SK-N-SH (cell line): Measurements from ENCODE around the gene MBNL2. TPM values are rescaled to one million over a fixed set of nuclear protein-coding genes. Genes with fewer than 3 reads are reported as not detected.

Experiments used
- CTCF ChIA-PET: fragments of 300-600, 350-600 bp; formaldehyde crosslinking; extraction: SDS; loops from one replicate; lab custom pipeline; 2021; lab: Yijun Ruan, JAX
- POLR2A ChIA-PET: fragments of 350-600 bp; sonication (Branson Sonifier 250); formaldehyde crosslinking; extraction: SDS; loops from one replicate; lab custom pipeline; 2020; ENCODE audit warnings: antibody characterized with exemption, inconsistent platforms; lab: Yijun Ruan, JAX
- DNase-seq: peaks from one replicate; pipeline ENCODE4 v3.0.0; 2012
- H2AFZ ChIP-seq: fragments of 200-600 bp; sonication (generic); 2 replicates; pipeline ENCODE4 v1.8.1; 2016; ENCODE audit warnings: antibody characterized with exemption, mild to moderate bottlenecking, low read depth
- H3F3A ChIP-seq: fragments of 200-600 bp; sonication (generic); replicated peaks from 2 replicates; pipeline ENCODE3; 2016; ENCODE audit warnings: antibody characterized with exemption, mild to moderate bottlenecking; ENCODE audit not compliant: insufficient read depth
- H3K27ac ChIP-seq, 2 experiments: fragments of 200-500 bp in 1 of 2; fragments of 200-600 bp in 1 of 2; sonication (Bioruptor generic) in 1 of 2; sonication (generic), shearing (Covaris generic) in 1 of 2; 2 replicates each; pipeline versions ENCODE4 v1.5.1 to v1.6.1; 2014 to 2016; ENCODE audit warnings: low read depth in 2 of 2, inconsistent platforms in 1 of 2, low read length in 1 of 2, mild to moderate bottlenecking in 1 of 2, mixed read lengths in 1 of 2
- H3K27me3 ChIP-seq: fragments of 200-600 bp; sonication (generic), shearing (Covaris generic); 2 replicates; pipeline ENCODE4 v1.6.1; 2016; ENCODE audit warnings: mixed run types; ENCODE audit not compliant: insufficient read depth
- H3K36me3 ChIP-seq, 2 experiments: fragments of 200-500 bp in 1 of 2; fragments of 200-600 bp in 1 of 2; sonication (Bioruptor generic) in 1 of 2; sonication (generic) in 1 of 2; replicated peaks in 1 of 2; 2 replicates each; pipeline versions ENCODE3 to v1.5.1; 2014 to 2016; ENCODE audit warnings: low read length in 1 of 2, mild to moderate bottlenecking in 1 of 2; ENCODE audit not compliant: insufficient read depth in 2 of 2, control insufficient read depth in 1 of 2
- H3K4me1 ChIP-seq, 2 experiments: fragments of 200-500 bp in 1 of 2; fragments of 200-600 bp in 1 of 2; sonication (Bioruptor generic) in 1 of 2; sonication (generic), shearing (Covaris generic) in 1 of 2; 2 replicates each; pipeline versions ENCODE4 v1.5.1 to v1.6.1; 2014 to 2016; ENCODE audit warnings: low read depth in 1 of 2, low read length in 1 of 2, mixed run types in 1 of 2; ENCODE audit not compliant: insufficient read depth in 2 of 2, control insufficient read depth in 1 of 2
- H3K4me2 ChIP-seq: fragments of 200-600 bp; sonication (generic), shearing (Covaris generic); 2 replicates; pipeline ENCODE4 v1.6.1; 2017; ENCODE audit warnings: mixed run types
- H3K4me3 ChIP-seq, 2 experiments: fragments of 200-500 bp in 1 of 2; fragments of 200-600 bp in 1 of 2; sonication (Bioruptor generic) in 1 of 2; sonication (generic), shearing (Covaris generic) in 1 of 2; 2 replicates each; pipeline versions ENCODE4 v1.5.1 to v1.8.1; 2014 to 2016; ENCODE audit warnings: low read depth in 2 of 2, inconsistent platforms in 1 of 2, low read length in 1 of 2, mild to moderate bottlenecking in 1 of 2, mixed read lengths in 1 of 2, moderate library complexity in 1 of 2
- H3K79me2 ChIP-seq: fragments of 200-600 bp; sonication (generic); 2 replicates; pipeline ENCODE4 v1.8.1; 2017; ENCODE audit warnings: mild to moderate bottlenecking; ENCODE audit not compliant: insufficient read depth
- H3K9ac ChIP-seq: fragments of 200-600 bp; sonication (generic); 2 replicates; pipeline ENCODE4 v1.6.1; 2017; ENCODE audit warnings: mixed run types
- H3K9me2 ChIP-seq: fragments of 200-600 bp; sonication (generic); 2 replicates; pipeline ENCODE4 v1.6.1; 2017; ENCODE audit warnings: mixed run types
- H3K9me3 ChIP-seq: fragments of 200-600 bp; sonication (generic); 2 replicates; pipeline ENCODE4 v1.6.1; 2017; ENCODE audit warnings: mixed run types, mild to moderate bottlenecking, moderate library complexity
- H4K20me1 ChIP-seq: fragments of 200-600 bp; sonication (generic); 2 replicates; pipeline ENCODE4 v1.6.1; 2017; ENCODE audit warnings: mild to moderate bottlenecking, mixed run types; ENCODE audit not compliant: insufficient read depth
- CHD2 ChIP-seq: fragments of 150-350 bp; IDR thresholded peaks from 2 replicates; pipeline ENCODE4 v1.6.1; 2018; ENCODE audit warnings: low read length; ENCODE audit not compliant: partially characterized antibody
- FOSL2 ChIP-seq: IDR thresholded peaks from 2 replicates; pipeline ENCODE4 v1.4.0; 2012; ENCODE audit warnings: low read depth, mild to moderate bottlenecking, moderate library complexity, borderline replicate concordance
- GABPA ChIP-seq: IDR thresholded peaks from 2 replicates; pipeline ENCODE4 v1.4.0; 2012; ENCODE audit warnings: low read depth, mild to moderate bottlenecking
- JUND ChIP-seq: IDR thresholded peaks from 2 replicates; pipeline ENCODE4 v1.4.0; 2012
- MEF2A ChIP-seq: IDR thresholded peaks from 2 replicates; pipeline ENCODE4 v1.4.0; 2012; ENCODE audit warnings: low read depth, borderline replicate concordance
- MXI1 ChIP-seq: IDR thresholded peaks from 2 replicates; pipeline ENCODE4 v1.6.1; 2012; ENCODE audit warnings: mild to moderate bottlenecking, low read depth, low read length, improper control_type of control experiment
- NRF1 ChIP-seq: IDR thresholded peaks from 2 replicates; pipeline ENCODE4 v1.6.1; 2012; ENCODE audit warnings: low read depth, mild to moderate bottlenecking, low read length
- RAD21 ChIP-seq: IDR thresholded peaks from 2 replicates; pipeline ENCODE4 v1.6.1; 2012; ENCODE audit warnings: mild to moderate bottlenecking, low read length
- RFX5 ChIP-seq: IDR thresholded peaks from 2 replicates; pipeline ENCODE4 v1.6.1; 2012; ENCODE audit warnings: mild to moderate bottlenecking, improper control_type of control experiment, low read length
- RXRA ChIP-seq: IDR thresholded peaks from 2 replicates; pipeline ENCODE4 v1.4.0; 2012; ENCODE audit warnings: low read depth, mild to moderate bottlenecking, borderline replicate concordance
- SIN3A ChIP-seq: IDR thresholded peaks from 2 replicates; pipeline ENCODE4 v1.6.1; 2012; ENCODE audit warnings: low read depth, mild to moderate bottlenecking, low read length, moderate library complexity, borderline replicate concordance
- SMC3 ChIP-seq: IDR thresholded peaks from 2 replicates; pipeline ENCODE4 v1.6.1; 2012; ENCODE audit warnings: low read depth, low read length, improper control_type of control experiment
- TAF1 ChIP-seq: IDR thresholded peaks from 2 replicates; pipeline ENCODE4 v1.6.1; 2012; ENCODE audit warnings: low read depth, mild to moderate bottlenecking, low read length, moderate library complexity, borderline replicate concordance
- TCF12 ChIP-seq: IDR thresholded peaks from 2 replicates; pipeline ENCODE4 v1.4.0; 2012
- WGBS: methylation state at CpG from one replicate; pipeline ENCODE4 v1.1.6; 2017; ENCODE audit warnings: low lambda C conversion rate; 5-methylcytosine and 5-hydroxymethylcytosine counted together
- polyA plus RNA-seq, 3 experiments: library from polyadenylated mRNA; depleted of rRNA; stranded (reverse); fragments of >200 nt; gene quantifications; 2 replicates each; pipeline ENCODE4 v1.2.3, GENCODE V29; 2012
- TF ChIP-seq, protein P1 (sequence below): IDR thresholded peaks from 2 replicates; pipeline ENCODE4 v1.6.1; 2012; ENCODE audit warnings: mild to moderate bottlenecking, low read depth, low read length, moderate library complexity
- TF ChIP-seq, protein P2 (sequence below): fragments of 150-350 bp; IDR thresholded peaks from 2 replicates; pipeline ENCODE4 v1.6.1; 2016; ENCODE audit warnings: mild to moderate bottlenecking, low read depth, low read length
- TF ChIP-seq, protein P3 (sequence below): IDR thresholded peaks from 2 replicates; pipeline ENCODE4; 2012
- TF ChIP-seq, protein P4 (sequence below): fragments of 150-350 bp; IDR thresholded peaks from 2 replicates; pipeline ENCODE4 v1.6.1; 2017; ENCODE audit warnings: antibody characterized with exemption, low read length, low read depth, borderline replicate concordance

The MBNL2 gene
- polyA plus RNA-seq, 1 of the 3 experiments (the other 2 are of a cell fraction) = 24.5 TPM

DNA sequence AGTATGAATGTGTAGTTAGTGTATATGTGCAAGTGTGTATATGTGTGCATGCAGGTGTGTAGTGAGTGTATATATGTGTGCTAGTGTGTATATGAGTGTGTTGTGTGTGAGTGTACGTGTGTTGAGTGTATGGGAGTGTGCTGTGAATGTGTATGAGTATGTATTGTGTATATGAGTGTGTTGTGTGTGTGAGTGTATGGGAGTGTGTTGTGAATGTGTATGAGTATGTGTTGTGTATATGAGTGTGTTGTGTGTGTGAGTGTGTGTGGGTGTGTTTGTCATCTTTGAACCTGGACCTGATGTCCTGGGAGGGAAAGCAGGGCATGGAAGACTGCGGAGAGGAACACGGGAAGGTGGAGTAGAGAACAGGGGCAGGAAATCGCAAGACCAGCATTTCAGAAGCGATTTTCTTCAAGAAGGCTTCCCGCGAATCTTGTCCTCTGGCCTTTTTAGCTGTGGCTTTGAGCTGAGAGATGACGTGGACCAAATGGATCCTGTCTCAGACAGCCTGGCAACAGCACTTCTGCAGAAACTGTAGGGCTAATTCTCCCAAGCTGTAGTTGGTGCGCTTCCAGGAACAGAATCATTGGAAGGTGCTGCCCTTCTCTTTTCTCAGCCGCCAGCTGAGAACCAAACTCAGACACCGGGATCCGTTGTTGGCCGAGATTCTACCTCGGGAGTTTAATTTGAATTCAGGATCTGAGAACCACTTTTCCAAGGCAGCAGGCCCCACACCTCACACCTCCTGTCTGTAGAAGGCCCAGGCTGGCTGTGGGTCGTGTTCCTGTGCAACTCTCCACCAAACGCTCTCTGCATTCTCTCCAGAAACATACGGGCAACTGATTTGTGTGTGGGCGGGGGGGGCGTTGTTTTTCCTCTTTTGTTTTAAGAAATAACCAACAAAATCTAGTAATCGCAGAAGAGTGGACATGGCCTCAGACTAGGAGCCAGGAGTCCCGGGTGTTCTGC is 117.2 kb downstream of the MBNL2 start (continued):
- TF ChIP-seq, protein P1, sequence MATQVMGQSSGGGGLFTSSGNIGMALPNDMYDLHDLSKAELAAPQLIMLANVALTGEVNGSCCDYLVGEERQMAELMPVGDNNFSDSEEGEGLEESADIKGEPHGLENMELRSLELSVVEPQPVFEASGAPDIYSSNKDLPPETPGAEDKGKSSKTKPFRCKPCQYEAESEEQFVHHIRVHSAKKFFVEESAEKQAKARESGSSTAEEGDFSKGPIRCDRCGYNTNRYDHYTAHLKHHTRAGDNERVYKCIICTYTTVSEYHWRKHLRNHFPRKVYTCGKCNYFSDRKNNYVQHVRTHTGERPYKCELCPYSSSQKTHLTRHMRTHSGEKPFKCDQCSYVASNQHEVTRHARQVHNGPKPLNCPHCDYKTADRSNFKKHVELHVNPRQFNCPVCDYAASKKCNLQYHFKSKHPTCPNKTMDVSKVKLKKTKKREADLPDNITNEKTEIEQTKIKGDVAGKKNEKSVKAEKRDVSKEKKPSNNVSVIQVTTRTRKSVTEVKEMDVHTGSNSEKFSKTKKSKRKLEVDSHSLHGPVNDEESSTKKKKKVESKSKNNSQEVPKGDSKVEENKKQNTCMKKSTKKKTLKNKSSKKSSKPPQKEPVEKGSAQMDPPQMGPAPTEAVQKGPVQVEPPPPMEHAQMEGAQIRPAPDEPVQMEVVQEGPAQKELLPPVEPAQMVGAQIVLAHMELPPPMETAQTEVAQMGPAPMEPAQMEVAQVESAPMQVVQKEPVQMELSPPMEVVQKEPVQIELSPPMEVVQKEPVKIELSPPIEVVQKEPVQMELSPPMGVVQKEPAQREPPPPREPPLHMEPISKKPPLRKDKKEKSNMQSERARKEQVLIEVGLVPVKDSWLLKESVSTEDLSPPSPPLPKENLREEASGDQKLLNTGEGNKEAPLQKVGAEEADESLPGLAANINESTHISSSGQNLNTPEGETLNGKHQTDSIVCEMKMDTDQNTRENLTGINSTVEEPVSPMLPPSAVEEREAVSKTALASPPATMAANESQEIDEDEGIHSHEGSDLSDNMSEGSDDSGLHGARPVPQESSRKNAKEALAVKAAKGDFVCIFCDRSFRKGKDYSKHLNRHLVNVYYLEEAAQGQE = no peak
- TF ChIP-seq SMC3 (no peak), JUND (0 out of 2 replicates have a peak, but pooled peaks have one; percentile 7), MXI1 (no peak), CHD2 (no peak), NRF1 (no peak)
- TF ChIP-seq, protein P2, sequence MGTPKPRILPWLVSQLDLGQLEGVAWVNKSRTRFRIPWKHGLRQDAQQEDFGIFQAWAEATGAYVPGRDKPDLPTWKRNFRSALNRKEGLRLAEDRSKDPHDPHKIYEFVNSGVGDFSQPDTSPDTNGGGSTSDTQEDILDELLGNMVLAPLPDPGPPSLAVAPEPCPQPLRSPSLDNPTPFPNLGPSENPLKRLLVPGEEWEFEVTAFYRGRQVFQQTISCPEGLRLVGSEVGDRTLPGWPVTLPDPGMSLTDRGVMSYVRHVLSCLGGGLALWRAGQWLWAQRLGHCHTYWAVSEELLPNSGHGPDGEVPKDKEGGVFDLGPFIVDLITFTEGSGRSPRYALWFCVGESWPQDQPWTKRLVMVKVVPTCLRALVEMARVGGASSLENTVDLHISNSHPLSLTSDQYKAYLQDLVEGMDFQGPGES = no peak

DNA sequence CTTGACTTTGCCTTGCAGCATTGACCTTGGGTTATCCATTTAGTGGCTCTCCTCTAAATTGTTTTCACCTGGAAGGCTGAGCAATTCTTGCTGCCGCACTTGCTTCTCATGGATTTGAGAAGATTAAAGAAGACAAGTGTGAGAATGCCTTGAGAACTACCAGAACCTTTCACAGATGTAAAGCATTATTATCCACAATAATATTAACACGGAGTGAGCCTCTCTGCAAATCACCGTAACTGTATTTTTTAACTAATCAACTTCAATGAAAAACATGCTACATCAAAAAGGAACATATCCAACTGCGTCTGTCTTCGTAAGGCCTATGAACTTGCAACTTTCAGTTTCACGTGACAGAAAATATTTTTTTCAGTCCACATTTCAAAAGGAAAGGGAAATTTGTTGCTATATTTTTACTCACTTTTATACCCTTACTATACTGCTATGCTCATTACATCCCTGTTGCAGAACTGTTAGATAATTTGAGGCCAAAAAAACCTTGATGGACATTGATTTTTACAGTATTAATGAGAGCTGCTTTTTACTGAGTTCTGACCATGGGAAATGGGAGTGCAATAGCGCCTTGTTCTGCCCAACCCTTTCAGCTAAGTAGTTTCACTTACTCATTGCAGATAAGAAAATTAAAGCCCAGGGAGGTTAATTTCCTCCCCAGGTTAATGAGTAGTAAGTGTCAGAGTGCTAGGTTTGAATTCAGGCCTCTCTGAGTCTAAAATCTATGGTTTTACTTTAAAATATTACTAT is 118.0 kb downstream of the MBNL2 start:
- POLR2A ChIA-PET = no interaction called here
- TF ChIP-seq MEF2A (no peak), FOSL2 (no peak), GABPA (no peak), TAF1 (no peak), SIN3A (no peak), RAD21 (no peak), TCF12 (peak; percentile 65; the same call in 1 of the 2 replicates), RXRA (no peak), RFX5 (no peak)
- TF ChIP-seq, protein P3, sequence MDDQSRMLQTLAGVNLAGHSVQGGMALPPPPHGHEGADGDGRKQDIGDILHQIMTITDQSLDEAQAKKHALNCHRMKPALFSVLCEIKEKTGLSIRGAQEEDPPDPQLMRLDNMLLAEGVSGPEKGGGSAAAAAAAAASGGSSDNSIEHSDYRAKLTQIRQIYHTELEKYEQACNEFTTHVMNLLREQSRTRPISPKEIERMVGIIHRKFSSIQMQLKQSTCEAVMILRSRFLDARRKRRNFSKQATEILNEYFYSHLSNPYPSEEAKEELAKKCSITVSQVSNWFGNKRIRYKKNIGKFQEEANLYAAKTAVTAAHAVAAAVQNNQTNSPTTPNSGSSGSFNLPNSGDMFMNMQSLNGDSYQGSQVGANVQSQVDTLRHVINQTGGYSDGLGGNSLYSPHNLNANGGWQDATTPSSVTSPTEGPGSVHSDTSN = 0 out of 2 replicates have a peak, but pooled peaks have one; percentile 43
- TF ChIP-seq, protein P4, sequence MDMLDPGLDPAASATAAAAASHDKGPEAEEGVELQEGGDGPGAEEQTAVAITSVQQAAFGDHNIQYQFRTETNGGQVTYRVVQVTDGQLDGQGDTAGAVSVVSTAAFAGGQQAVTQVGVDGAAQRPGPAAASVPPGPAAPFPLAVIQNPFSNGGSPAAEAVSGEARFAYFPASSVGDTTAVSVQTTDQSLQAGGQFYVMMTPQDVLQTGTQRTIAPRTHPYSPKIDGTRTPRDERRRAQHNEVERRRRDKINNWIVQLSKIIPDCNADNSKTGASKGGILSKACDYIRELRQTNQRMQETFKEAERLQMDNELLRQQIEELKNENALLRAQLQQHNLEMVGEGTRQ = no peak
- TF ChIP-seq, protein P2 = no peak

More for the DNA sequence above, 118.0 kb downstream of the MBNL2 start:
- Histone ChIP-seq H3K9ac (peak overlapping the region; percentile 2; the same call in 1 of the 2 replicates), H3K9me2 (no peaks in the 10 kb centered on the region), H3K36me3 (peaks cover 37 to 67% of the 10 kb centered on the region in 2 experiments), H3K4me2 (peak overlapping the region; percentile 29; the same call in 1 of the 2 replicates), H2AFZ (no peak overlapping the region), H3K27ac (peak overlapping the region; percentile 0 to 61), H4K20me1 (no peaks in the 10 kb centered on the region), H3K4me3 (no peak overlapping the region), H3K9me3 (no peaks in the 10 kb centered on the region), H3K27me3 (no peaks in the 10 kb centered on the region), H3K4me1 (peaks cover 10 to 22% of the 10 kb centered on the region in 2 experiments; a peak in 3 of 4 replicates), H3K79me2 (peaks cover 94% of the 10 kb centered on the region), H3F3A (peaks cover 45% of the 10 kb centered on the region)
- no peak for DNase-seq
- 57% methylated on average over 7 of the region's 7 CpGs for WGBS
- CTCF ChIA-PET = interaction anchor here (0.6 to 12.4 kb wide), 2 partner anchors 135 to 230 kb away, joined by 3 to 194 read pairs; no protein-coding TSS in a partner anchor
